ENCODE measurements around the gene ASTN2.

DNA sequence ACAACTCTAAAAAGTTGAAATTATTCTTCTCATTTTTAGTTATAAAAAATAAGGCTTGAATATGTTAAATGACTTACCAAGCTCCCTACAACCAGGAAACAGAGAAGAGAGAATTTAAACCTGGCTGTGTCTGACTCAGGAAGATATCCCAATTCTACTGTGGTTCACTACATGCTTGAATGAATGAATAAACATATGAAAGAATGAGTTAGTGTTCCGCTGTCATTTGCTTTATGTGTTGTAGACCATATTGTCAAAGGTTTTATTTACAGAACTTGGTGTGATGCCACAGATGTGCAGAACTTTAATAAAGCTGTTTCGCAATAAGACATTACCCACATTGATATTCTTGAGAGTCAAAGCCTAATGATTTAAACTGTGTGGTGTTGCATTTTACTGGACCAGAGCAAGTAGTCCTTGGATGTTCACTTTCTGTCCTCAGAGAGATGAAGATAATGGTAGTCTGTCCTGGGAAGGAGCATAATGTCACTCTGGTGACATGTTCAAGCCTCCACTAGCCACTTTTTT is 414.6 kb downstream of the ASTN2 start:
- TF ChIP-seq, protein P1, sequence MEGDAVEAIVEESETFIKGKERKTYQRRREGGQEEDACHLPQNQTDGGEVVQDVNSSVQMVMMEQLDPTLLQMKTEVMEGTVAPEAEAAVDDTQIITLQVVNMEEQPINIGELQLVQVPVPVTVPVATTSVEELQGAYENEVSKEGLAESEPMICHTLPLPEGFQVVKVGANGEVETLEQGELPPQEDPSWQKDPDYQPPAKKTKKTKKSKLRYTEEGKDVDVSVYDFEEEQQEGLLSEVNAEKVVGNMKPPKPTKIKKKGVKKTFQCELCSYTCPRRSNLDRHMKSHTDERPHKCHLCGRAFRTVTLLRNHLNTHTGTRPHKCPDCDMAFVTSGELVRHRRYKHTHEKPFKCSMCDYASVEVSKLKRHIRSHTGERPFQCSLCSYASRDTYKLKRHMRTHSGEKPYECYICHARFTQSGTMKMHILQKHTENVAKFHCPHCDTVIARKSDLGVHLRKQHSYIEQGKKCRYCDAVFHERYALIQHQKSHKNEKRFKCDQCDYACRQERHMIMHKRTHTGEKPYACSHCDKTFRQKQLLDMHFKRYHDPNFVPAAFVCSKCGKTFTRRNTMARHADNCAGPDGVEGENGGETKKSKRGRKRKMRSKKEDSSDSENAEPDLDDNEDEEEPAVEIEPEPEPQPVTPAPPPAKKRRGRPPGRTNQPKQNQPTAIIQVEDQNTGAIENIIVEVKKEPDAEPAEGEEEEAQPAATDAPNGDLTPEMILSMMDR (IDR thresholded peaks at IDR 0.05): no peak
- no peak for TF ChIP-seq EP300 (IDR thresholded peaks at IDR 0.05; ENCODE audit: low read depth)

Data from transverse colon (tissue), 3 donors.